Measurements from ENCODE around the gene ANKRA2. TPM values are rescaled to one million over a fixed set of nuclear protein-coding genes. Genes with fewer than 3 reads are reported as not detected.

Gene ANKRA2
- total and polyA plus RNA-seq, 10 donors: 20.6 to 35.1 (median 25.0) TPM

DNA sequence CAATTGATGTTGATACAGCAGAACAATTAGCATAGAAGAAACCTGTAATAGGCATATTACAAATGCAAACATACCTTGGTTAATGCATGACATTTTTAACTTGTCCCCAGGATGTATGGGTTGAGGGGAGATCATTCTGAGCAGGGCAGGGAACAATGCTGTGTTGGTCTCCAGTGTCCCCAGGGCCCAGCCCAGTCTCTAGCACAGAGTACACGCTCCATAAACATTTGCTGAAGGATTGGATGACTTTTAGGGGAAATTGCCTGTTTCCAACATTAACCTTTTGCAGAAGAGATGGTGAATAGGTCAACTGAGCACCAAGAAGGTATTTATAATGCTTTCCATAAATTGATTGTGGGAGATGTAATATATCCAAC is 20.0 kb downstream of the ANKRA2 start:
- no peak for DNase-seq
- no peak for TF ChIP-seq POLR2A (IDR thresholded peaks at IDR 0.05)
- TF ChIP-seq POLR2AphosphoS5 (IDR thresholded peaks at IDR 0.05): no peak
- TF ChIP-seq, protein P1, sequence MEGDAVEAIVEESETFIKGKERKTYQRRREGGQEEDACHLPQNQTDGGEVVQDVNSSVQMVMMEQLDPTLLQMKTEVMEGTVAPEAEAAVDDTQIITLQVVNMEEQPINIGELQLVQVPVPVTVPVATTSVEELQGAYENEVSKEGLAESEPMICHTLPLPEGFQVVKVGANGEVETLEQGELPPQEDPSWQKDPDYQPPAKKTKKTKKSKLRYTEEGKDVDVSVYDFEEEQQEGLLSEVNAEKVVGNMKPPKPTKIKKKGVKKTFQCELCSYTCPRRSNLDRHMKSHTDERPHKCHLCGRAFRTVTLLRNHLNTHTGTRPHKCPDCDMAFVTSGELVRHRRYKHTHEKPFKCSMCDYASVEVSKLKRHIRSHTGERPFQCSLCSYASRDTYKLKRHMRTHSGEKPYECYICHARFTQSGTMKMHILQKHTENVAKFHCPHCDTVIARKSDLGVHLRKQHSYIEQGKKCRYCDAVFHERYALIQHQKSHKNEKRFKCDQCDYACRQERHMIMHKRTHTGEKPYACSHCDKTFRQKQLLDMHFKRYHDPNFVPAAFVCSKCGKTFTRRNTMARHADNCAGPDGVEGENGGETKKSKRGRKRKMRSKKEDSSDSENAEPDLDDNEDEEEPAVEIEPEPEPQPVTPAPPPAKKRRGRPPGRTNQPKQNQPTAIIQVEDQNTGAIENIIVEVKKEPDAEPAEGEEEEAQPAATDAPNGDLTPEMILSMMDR (IDR thresholded peaks at IDR 0.05 in 8 of 11, conservative IDR thresholded peaks at IDR 0.05 in 3 of 11): no peak
- Histone ChIP-seq H3K27me3 (replicated peaks in 1 of 7) (peaks cover 0 to 12% (median 0%) of the 10 kb centered on the region in 7 donors), H3K27ac (no peak overlapping the region), H3K36me3 (no peaks in the 10 kb centered on the region), H3K4me3 (no peak overlapping the region), H3K9me3 (no peaks in the 10 kb centered on the region), H3K4me1 (no peaks in the 10 kb centered on the region)
- 47 to 97% (median 79%) methylated on average over 1 of the region's 1 CpG for WGBS, 5 donors
- intact Hi-C loops (cut with DNase I; ENCODE audit: low total_unique reads): no loop called here

GRCh38 chr5:73544429-73545402 is 20.7 kb downstream of the ANKRA2 start:
- DNase-seq: no peak
- Histone ChIP-seq H3K4me1 (no peaks in the 10 kb centered on the region), H3K27ac (no peak overlapping the region), H3K4me3 (no peak overlapping the region), H3K9me3 (no peaks in the 10 kb centered on the region), H3K36me3 (no peaks in the 10 kb centered on the region), H3K27me3 (replicated peaks in 1 of 7) (peaks cover 0 to 12% (median 0%) of the 10 kb centered on the region in 7 donors)
- intact Hi-C loops (cut with DNase I; ENCODE audit: low total_unique reads): no loop called here
- TF ChIP-seq, protein P1 (IDR thresholded peaks at IDR 0.05 in 8 of 11, conservative IDR thresholded peaks at IDR 0.05 in 3 of 11): no peak
- TF ChIP-seq POLR2A (IDR thresholded peaks at IDR 0.05): no peak
- no peak for TF ChIP-seq POLR2AphosphoS5 (IDR thresholded peaks at IDR 0.05)
- 70 to 84% (median 78%) methylated on average over 9 of the region's 9 CpGs for WGBS, 5 donors

GRCh38 chr5:73542020-73542419 is 23.4 kb downstream of the ANKRA2 start:
- TF ChIP-seq POLR2AphosphoS5 (IDR thresholded peaks at IDR 0.05) (no peak), POLR2A (IDR thresholded peaks at IDR 0.05) (no peak)
- TF ChIP-seq, protein P1 (IDR thresholded peaks at IDR 0.05 in 8 of 11, conservative IDR thresholded peaks at IDR 0.05 in 3 of 11): no peak
- H3K27ac ChIP-seq: no peak overlapping the region
- peaks cover 0 to 12% (median 0%) of the 10 kb centered on the region in 7 donors for H3K27me3 ChIP-seq (replicated peaks in 1 of 7)
- H3K9me3 ChIP-seq: no peaks in the 10 kb centered on the region
- intact Hi-C loops (cut with DNase I; ENCODE audit: low total_unique reads): no loop called here
- DNase-seq: no peak
- H3K4me1 ChIP-seq: no peaks in the 10 kb centered on the region
- 74 to 86% (median 81%) methylated on average over 4 of the region's 4 CpGs for WGBS, 5 donors
- no peaks in the 10 kb centered on the region for H3K36me3 ChIP-seq
- no peak overlapping the region for H3K4me3 ChIP-seq

- Histone ChIP-seq H3K4me1 (peaks cover 0 to 5% (median 0%) of the 10 kb centered on the region in 6 donors), H3K9me3 (no peaks in the 10 kb centered on the region), H3K36me3 (no peaks in the 10 kb centered on the region), H3K27ac (no peak overlapping the region), H3K27me3 (replicated peaks in 1 of 7) (peaks cover 0 to 12% (median 0%) of the 10 kb centered on the region in 7 donors), H3K4me3 (no peak overlapping the region)
- intact Hi-C loops (cut with DNase I; ENCODE audit: low total_unique reads): no loop called here
- TF ChIP-seq, protein P1 (IDR thresholded peaks at IDR 0.05 in 8 of 11, conservative IDR thresholded peaks at IDR 0.05 in 3 of 11): no peak
- TF ChIP-seq POLR2A (IDR thresholded peaks at IDR 0.05): no peak
- TF ChIP-seq POLR2AphosphoS5 (IDR thresholded peaks at IDR 0.05): no peak
- WGBS, 5 donors: 39 to 53% (median 40%) methylated on average over 3 of the region's 3 CpGs
- no peak for DNase-seq
These were observed 25.2 kb downstream of the ANKRA2 start for GRCh38 chr5:73540192-73540591.

Data from spleen (tissue), 11 donors.